SK-N-SH (cell line): ENCODE data around the gene ALG9. TPM values are rescaled to one million over a fixed set of nuclear protein-coding genes. Genes with fewer than 3 reads are reported as not detected.

Source experiments
- CTCF ChIA-PET: fragments of 300-600, 350-600 bp; formaldehyde crosslinking; extraction: SDS; loops from one replicate; lab custom pipeline; 2021; lab: Yijun Ruan, JAX
- POLR2A ChIA-PET: fragments of 350-600 bp; sonication (Branson Sonifier 250); formaldehyde crosslinking; extraction: SDS; loops from one replicate; lab custom pipeline; 2020; ENCODE audit warnings: antibody characterized with exemption, inconsistent platforms; lab: Yijun Ruan, JAX
- DNase-seq: peaks from one replicate; pipeline ENCODE4 v3.0.0; 2012
- H2AFZ ChIP-seq: fragments of 200-600 bp; sonication (generic); 2 replicates; pipeline ENCODE4 v1.8.1; 2016; ENCODE audit warnings: antibody characterized with exemption, mild to moderate bottlenecking, low read depth
- H3F3A ChIP-seq: fragments of 200-600 bp; sonication (generic); replicated peaks from 2 replicates; pipeline ENCODE3; 2016; ENCODE audit warnings: antibody characterized with exemption, mild to moderate bottlenecking; ENCODE audit not compliant: insufficient read depth
- H3K27ac ChIP-seq, 2 experiments: fragments of 200-500 bp in 1 of 2; fragments of 200-600 bp in 1 of 2; sonication (Bioruptor generic) in 1 of 2; sonication (generic), shearing (Covaris generic) in 1 of 2; 2 replicates each; pipeline versions ENCODE4 v1.5.1 to v1.6.1; 2014 to 2016; ENCODE audit warnings: low read depth in 2 of 2, inconsistent platforms in 1 of 2, low read length in 1 of 2, mild to moderate bottlenecking in 1 of 2, mixed read lengths in 1 of 2
- H3K27me3 ChIP-seq: fragments of 200-600 bp; sonication (generic), shearing (Covaris generic); 2 replicates; pipeline ENCODE4 v1.6.1; 2016; ENCODE audit warnings: mixed run types; ENCODE audit not compliant: insufficient read depth
- H3K36me3 ChIP-seq, 2 experiments: fragments of 200-500 bp in 1 of 2; fragments of 200-600 bp in 1 of 2; sonication (Bioruptor generic) in 1 of 2; sonication (generic) in 1 of 2; replicated peaks in 1 of 2; 2 replicates each; pipeline versions ENCODE3 to v1.5.1; 2014 to 2016; ENCODE audit warnings: low read length in 1 of 2, mild to moderate bottlenecking in 1 of 2; ENCODE audit not compliant: insufficient read depth in 2 of 2, control insufficient read depth in 1 of 2
- H3K4me1 ChIP-seq, 2 experiments: fragments of 200-500 bp in 1 of 2; fragments of 200-600 bp in 1 of 2; sonication (Bioruptor generic) in 1 of 2; sonication (generic), shearing (Covaris generic) in 1 of 2; 2 replicates each; pipeline versions ENCODE4 v1.5.1 to v1.6.1; 2014 to 2016; ENCODE audit warnings: low read depth in 1 of 2, low read length in 1 of 2, mixed run types in 1 of 2; ENCODE audit not compliant: insufficient read depth in 2 of 2, control insufficient read depth in 1 of 2
- H3K4me2 ChIP-seq: fragments of 200-600 bp; sonication (generic), shearing (Covaris generic); 2 replicates; pipeline ENCODE4 v1.6.1; 2017; ENCODE audit warnings: mixed run types
- H3K4me3 ChIP-seq, 2 experiments: fragments of 200-500 bp in 1 of 2; fragments of 200-600 bp in 1 of 2; sonication (Bioruptor generic) in 1 of 2; sonication (generic), shearing (Covaris generic) in 1 of 2; 2 replicates each; pipeline versions ENCODE4 v1.5.1 to v1.8.1; 2014 to 2016; ENCODE audit warnings: low read depth in 2 of 2, inconsistent platforms in 1 of 2, low read length in 1 of 2, mild to moderate bottlenecking in 1 of 2, mixed read lengths in 1 of 2, moderate library complexity in 1 of 2
- H3K79me2 ChIP-seq: fragments of 200-600 bp; sonication (generic); 2 replicates; pipeline ENCODE4 v1.8.1; 2017; ENCODE audit warnings: mild to moderate bottlenecking; ENCODE audit not compliant: insufficient read depth
- H3K9ac ChIP-seq: fragments of 200-600 bp; sonication (generic); 2 replicates; pipeline ENCODE4 v1.6.1; 2017; ENCODE audit warnings: mixed run types
- H3K9me2 ChIP-seq: fragments of 200-600 bp; sonication (generic); 2 replicates; pipeline ENCODE4 v1.6.1; 2017; ENCODE audit warnings: mixed run types
- H3K9me3 ChIP-seq: fragments of 200-600 bp; sonication (generic); 2 replicates; pipeline ENCODE4 v1.6.1; 2017; ENCODE audit warnings: mixed run types, mild to moderate bottlenecking, moderate library complexity
- H4K20me1 ChIP-seq: fragments of 200-600 bp; sonication (generic); 2 replicates; pipeline ENCODE4 v1.6.1; 2017; ENCODE audit warnings: mild to moderate bottlenecking, mixed run types; ENCODE audit not compliant: insufficient read depth
- ELF1 ChIP-seq: IDR thresholded peaks from 2 replicates; pipeline ENCODE4 v1.4.0; 2012
- EZH2phosphoT487 ChIP-seq: fragments of 200-600 bp; sonication (generic); IDR thresholded peaks from 2 replicates; pipeline ENCODE4 v1.6.1; 2017; ENCODE audit warnings: low read depth, mixed run types, mild to moderate bottlenecking, antibody characterized with exemption, moderate library complexity, borderline replicate concordance
- FOXJ3 ChIP-seq: sonication (generic); formaldehyde crosslinking; IDR thresholded peaks from 2 replicates; pipeline ENCODE4 v1.5.1; 2020; ENCODE audit warnings: mild to moderate bottlenecking, missing genetic modification reagents
- FOXM1 ChIP-seq: IDR thresholded peaks from 2 replicates; pipeline ENCODE4 v1.4.0; 2012; ENCODE audit warnings: low read depth, mild to moderate bottlenecking
- GATA2 ChIP-seq: sonication (generic); formaldehyde crosslinking; IDR thresholded peaks from 2 replicates; pipeline ENCODE4 v1.5.0; 2020; ENCODE audit warnings: mild to moderate bottlenecking, missing genetic modification reagents
- JUND ChIP-seq: IDR thresholded peaks from 2 replicates; pipeline ENCODE4 v1.4.0; 2012
- MEF2A ChIP-seq: IDR thresholded peaks from 2 replicates; pipeline ENCODE4 v1.4.0; 2012; ENCODE audit warnings: low read depth, borderline replicate concordance
- MXI1 ChIP-seq: IDR thresholded peaks from 2 replicates; pipeline ENCODE4 v1.6.1; 2012; ENCODE audit warnings: mild to moderate bottlenecking, low read depth, low read length, improper control_type of control experiment
- NFIC ChIP-seq: IDR thresholded peaks from 2 replicates; pipeline ENCODE4 v1.4.0; 2012; ENCODE audit warnings: borderline replicate concordance
- RCOR1 ChIP-seq: fragments of 150-350 bp; IDR thresholded peaks from 2 replicates; pipeline ENCODE4 v1.6.1; 2017; ENCODE audit warnings: antibody characterized with exemption, low read length
- RFX5 ChIP-seq: IDR thresholded peaks from 2 replicates; pipeline ENCODE4 v1.6.1; 2012; ENCODE audit warnings: mild to moderate bottlenecking, improper control_type of control experiment, low read length
- RXRA ChIP-seq: IDR thresholded peaks from 2 replicates; pipeline ENCODE4 v1.4.0; 2012; ENCODE audit warnings: low read depth, mild to moderate bottlenecking, borderline replicate concordance
- SIN3A ChIP-seq: IDR thresholded peaks from 2 replicates; pipeline ENCODE4 v1.6.1; 2012; ENCODE audit warnings: low read depth, mild to moderate bottlenecking, low read length, moderate library complexity, borderline replicate concordance
- SMC3 ChIP-seq: IDR thresholded peaks from 2 replicates; pipeline ENCODE4 v1.6.1; 2012; ENCODE audit warnings: low read depth, low read length, improper control_type of control experiment
- TCF12 ChIP-seq: IDR thresholded peaks from 2 replicates; pipeline ENCODE4 v1.4.0; 2012
- TEAD4 ChIP-seq: IDR thresholded peaks from 2 replicates; pipeline ENCODE4 v1.4.0; 2012; ENCODE audit warnings: mild to moderate bottlenecking, borderline replicate concordance; ENCODE audit not compliant: insufficient read depth
- YY1 ChIP-seq: IDR thresholded peaks from 2 replicates; pipeline ENCODE4 v1.4.0; 2012; ENCODE audit warnings: low read depth, mild to moderate bottlenecking
- WGBS: methylation state at CpG from one replicate; pipeline ENCODE4 v1.1.6; 2017; ENCODE audit warnings: low lambda C conversion rate; 5-methylcytosine and 5-hydroxymethylcytosine counted together
- polyA plus RNA-seq, 3 experiments: library from polyadenylated mRNA; depleted of rRNA; stranded (reverse); fragments of >200 nt; gene quantifications; 2 replicates each; pipeline ENCODE4 v1.2.3, GENCODE V29; 2012
- TF ChIP-seq, protein P1 (sequence below): fragments of 200-600 bp; sonication (generic); IDR thresholded peaks from 2 replicates; pipeline ENCODE4 v1.6.1; 2017; ENCODE audit warnings: antibody characterized with exemption, mild to moderate bottlenecking, moderate library complexity
- TF ChIP-seq, protein P2 (sequence below): fragments of 150-350 bp; IDR thresholded peaks from 2 replicates; pipeline ENCODE4 v1.6.1; 2017; ENCODE audit warnings: antibody characterized with exemption, low read length, low read depth, borderline replicate concordance

The ALG9 gene
- polyA plus RNA-seq, 1 of the 3 experiments (the other 2 are of a cell fraction) = 17.9 TPM

DNA sequence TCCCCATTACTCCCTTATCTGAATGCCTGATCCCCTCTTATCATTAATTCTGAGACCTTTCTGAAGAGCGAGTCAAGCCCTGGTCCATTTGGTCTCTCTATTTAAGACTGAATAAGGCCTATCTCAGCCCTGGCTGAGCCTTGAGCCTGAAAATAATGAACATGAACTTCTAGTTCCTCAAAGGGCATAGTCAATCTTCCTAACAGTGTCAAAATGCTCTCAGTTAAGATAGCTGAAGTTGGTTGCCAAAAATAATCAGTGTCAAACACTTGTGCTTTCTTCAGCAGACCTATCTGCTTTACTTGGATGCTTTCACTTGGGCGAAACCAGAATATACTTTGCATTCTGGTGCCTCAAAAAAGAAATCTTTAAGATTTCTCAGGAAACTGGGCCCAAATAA lies 62.5 kb downstream of the ALG9 start:
- Histone ChIP-seq H3K4me3 (no peak overlapping the region), H3F3A (no peaks in the 10 kb centered on the region), H3K4me2 (no peak overlapping the region), H3K9me2 (no peaks in the 10 kb centered on the region), H3K27me3 (no peaks in the 10 kb centered on the region), H3K9ac (no peak overlapping the region), H3K4me1 (no peaks in the 10 kb centered on the region), H3K27ac (no peak overlapping the region), H4K20me1 (no peaks in the 10 kb centered on the region), H3K36me3 (peaks cover 2 to 14% of the 10 kb centered on the region in 2 experiments), H3K9me3 (no peaks in the 10 kb centered on the region), H2AFZ (no peak overlapping the region), H3K79me2 (no peaks in the 10 kb centered on the region)
- CTCF ChIA-PET = interaction anchor here (3.0 kb wide), 1 partner anchor 12 kb away, joined by 11 read pairs; no protein-coding TSS in a partner anchor
- POLR2A ChIA-PET = no interaction called here
- TF ChIP-seq, protein P1, sequence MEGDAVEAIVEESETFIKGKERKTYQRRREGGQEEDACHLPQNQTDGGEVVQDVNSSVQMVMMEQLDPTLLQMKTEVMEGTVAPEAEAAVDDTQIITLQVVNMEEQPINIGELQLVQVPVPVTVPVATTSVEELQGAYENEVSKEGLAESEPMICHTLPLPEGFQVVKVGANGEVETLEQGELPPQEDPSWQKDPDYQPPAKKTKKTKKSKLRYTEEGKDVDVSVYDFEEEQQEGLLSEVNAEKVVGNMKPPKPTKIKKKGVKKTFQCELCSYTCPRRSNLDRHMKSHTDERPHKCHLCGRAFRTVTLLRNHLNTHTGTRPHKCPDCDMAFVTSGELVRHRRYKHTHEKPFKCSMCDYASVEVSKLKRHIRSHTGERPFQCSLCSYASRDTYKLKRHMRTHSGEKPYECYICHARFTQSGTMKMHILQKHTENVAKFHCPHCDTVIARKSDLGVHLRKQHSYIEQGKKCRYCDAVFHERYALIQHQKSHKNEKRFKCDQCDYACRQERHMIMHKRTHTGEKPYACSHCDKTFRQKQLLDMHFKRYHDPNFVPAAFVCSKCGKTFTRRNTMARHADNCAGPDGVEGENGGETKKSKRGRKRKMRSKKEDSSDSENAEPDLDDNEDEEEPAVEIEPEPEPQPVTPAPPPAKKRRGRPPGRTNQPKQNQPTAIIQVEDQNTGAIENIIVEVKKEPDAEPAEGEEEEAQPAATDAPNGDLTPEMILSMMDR = no peak
- TF ChIP-seq MEF2A = no peak
- no peak for TF ChIP-seq SMC3
- no peak for TF ChIP-seq FOXJ3 (CRISPR knock-in tag)
- no peak for TF ChIP-seq EZH2phosphoT487
- no peak for TF ChIP-seq RCOR1
- TF ChIP-seq RXRA = no peak
- no peak for TF ChIP-seq TCF12
- TF ChIP-seq JUND = no peak
- TF ChIP-seq NFIC = no peak
- TF ChIP-seq ELF1 = no peak
- TF ChIP-seq TEAD4 = no peak
- TF ChIP-seq FOXM1 = no peak
- 97% methylated on average over 2 of the region's 2 CpGs for WGBS
- DNase-seq = no peak

DNA sequence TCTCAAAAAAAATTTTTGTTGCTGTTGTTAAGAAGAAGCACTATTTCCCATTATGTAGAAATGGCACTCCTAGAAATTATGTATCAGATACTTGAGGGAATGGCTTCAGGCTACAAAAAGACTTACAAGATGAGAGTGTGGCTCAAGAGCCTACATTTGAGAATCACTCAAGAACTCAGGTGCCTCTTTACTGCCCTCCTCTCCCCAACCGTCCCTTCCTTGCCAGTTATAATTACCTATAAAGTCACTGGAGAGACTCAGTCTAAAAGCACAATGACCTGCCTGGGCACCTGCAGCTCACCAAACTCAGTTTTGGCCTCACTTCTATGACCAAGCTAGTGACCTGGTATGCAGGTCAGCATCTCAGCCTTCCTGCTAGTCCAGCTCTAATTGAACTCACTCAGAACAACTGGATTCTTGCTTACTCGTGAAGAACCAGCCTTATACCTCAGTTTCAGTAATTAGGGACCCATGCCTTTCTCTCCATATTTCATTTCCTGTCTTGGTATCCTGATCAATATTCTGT lies 63.3 kb downstream of the ALG9 start:
- CTCF ChIA-PET = interaction anchor here (0.9 to 3.0 kb wide), 3 partner anchors 11 to 34 kb away, joined by 3 to 11 read pairs (median 4); no protein-coding TSS in a partner anchor
- TF ChIP-seq YY1 (no peak), FOXM1 (no peak), SIN3A (no peak), RFX5 (no peak), GATA2 (CRISPR knock-in tag) (no peak), MXI1 (no peak)
- TF ChIP-seq, protein P2, sequence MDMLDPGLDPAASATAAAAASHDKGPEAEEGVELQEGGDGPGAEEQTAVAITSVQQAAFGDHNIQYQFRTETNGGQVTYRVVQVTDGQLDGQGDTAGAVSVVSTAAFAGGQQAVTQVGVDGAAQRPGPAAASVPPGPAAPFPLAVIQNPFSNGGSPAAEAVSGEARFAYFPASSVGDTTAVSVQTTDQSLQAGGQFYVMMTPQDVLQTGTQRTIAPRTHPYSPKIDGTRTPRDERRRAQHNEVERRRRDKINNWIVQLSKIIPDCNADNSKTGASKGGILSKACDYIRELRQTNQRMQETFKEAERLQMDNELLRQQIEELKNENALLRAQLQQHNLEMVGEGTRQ = no peak

More for the DNA sequence above, 63.3 kb downstream of the ALG9 start:
- H3K9ac ChIP-seq = no peak overlapping the region
- no peaks in the 10 kb centered on the region for H4K20me1 ChIP-seq
- POLR2A ChIA-PET = no interaction called here
- H3K4me2 ChIP-seq = no peak overlapping the region
- H3K4me1 ChIP-seq = no peaks in the 10 kb centered on the region
- no peaks in the 10 kb centered on the region for H3K79me2 ChIP-seq
- 92% methylated on average over 2 of the region's 2 CpGs for WGBS
- no peaks in the 10 kb centered on the region for H3K9me2 ChIP-seq
- H3K27me3 ChIP-seq = no peaks in the 10 kb centered on the region
- no peaks in the 10 kb centered on the region for H3F3A ChIP-seq
- H2AFZ ChIP-seq = no peak overlapping the region
- no peak for DNase-seq
- no peak overlapping the region for H3K4me3 ChIP-seq
- peaks cover 2 to 14% of the 10 kb centered on the region in 2 experiments for H3K36me3 ChIP-seq
- H3K9me3 ChIP-seq = no peaks in the 10 kb centered on the region
- H3K27ac ChIP-seq = no peak overlapping the region
